ENCODE data around the gene PDZK1IP1.
"Not testable (repeated sequence)": the region's sequence is repeated elsewhere in the genome, so short reads cannot be mapped to it uniquely, and the experiment has no call there.

PDZK1IP1 gene

GRCh38 chr1:47194311-47194710, 4.5 kb upstream of the PDZK1IP1 start:
- H3K9me3 ChIP-seq (ENCODE audit: low read depth, low read length): no peaks in the 10 kb centered on the region
- TF ChIP-seq EZH2 (IDR thresholded peaks at IDR 0.05) (no peak), POLR2AphosphoS5 (IDR thresholded peaks at IDR 0.05; ENCODE audit: borderline replicate concordance, low read depth, low read length) (no peak), FOXP2 (optimal IDR thresholded peaks at IDR 0.05; ENCODE audit: control extremely low read depth, extremely low read length, insufficient read depth) (no peak)
- H3K9ac ChIP-seq (ENCODE audit: insufficient read length): no peak overlapping the region
- no peaks in the 10 kb centered on the region for H3K36me3 ChIP-seq (ENCODE audit: insufficient read depth, low read length)
- H3K27ac ChIP-seq: no peak overlapping the region
- no peak overlapping the region for H3K4me3 ChIP-seq
- DNase-seq (ENCODE audit: low read depth, low spot score): no peak

- not testable (repeated sequence) for H3K9me3 ChIP-seq (ENCODE audit: low read depth, low read length); DNase-seq (ENCODE audit: low read depth, low spot score); H3K36me3 ChIP-seq (ENCODE audit: insufficient read depth, low read length); H3K27ac ChIP-seq; H3K9ac ChIP-seq (ENCODE audit: insufficient read length); H3K4me3 ChIP-seq
Observed at GRCh38 chr1:47193496-47193895, 3.7 kb upstream of the PDZK1IP1 start.

GRCh38 chr1:47192458-47193384, 2.9 kb upstream of the PDZK1IP1 start:
- Histone ChIP-seq H3K4me3 (no peak overlapping the region), H3K9me3 (ENCODE audit: low read depth, low read length) (no peaks in the 10 kb centered on the region), H3K27ac (no peak overlapping the region), H3K36me3 (ENCODE audit: insufficient read depth, low read length) (no peaks in the 10 kb centered on the region), H3K9ac (ENCODE audit: insufficient read length) (no peak overlapping the region)
- DNase-seq (ENCODE audit: low read depth, low spot score): no peak
- TF ChIP-seq POLR2AphosphoS5 (IDR thresholded peaks at IDR 0.05; ENCODE audit: borderline replicate concordance, low read depth, low read length) (no peak), FOXP2 (optimal IDR thresholded peaks at IDR 0.05; ENCODE audit: control extremely low read depth, extremely low read length, insufficient read depth) (no peak), EZH2 (IDR thresholded peaks at IDR 0.05) (no peak)

GRCh38 chr1:47191940-47192457, 2.2 kb upstream of the PDZK1IP1 start:
- no peak overlapping the region for H3K4me3 ChIP-seq
- no peak overlapping the region for H3K27ac ChIP-seq
- TF ChIP-seq POLR2AphosphoS5 (IDR thresholded peaks at IDR 0.05; ENCODE audit: borderline replicate concordance, low read depth, low read length): no peak
- TF ChIP-seq EZH2 (IDR thresholded peaks at IDR 0.05): no peak
- no peak for TF ChIP-seq FOXP2 (optimal IDR thresholded peaks at IDR 0.05; ENCODE audit: control extremely low read depth, extremely low read length, insufficient read depth)
- no peaks in the 10 kb centered on the region for H3K9me3 ChIP-seq (ENCODE audit: low read depth, low read length)
- no peak for DNase-seq (ENCODE audit: low read depth, low spot score)
- H3K36me3 ChIP-seq (ENCODE audit: insufficient read depth, low read length): no peaks in the 10 kb centered on the region
- H3K9ac ChIP-seq (ENCODE audit: insufficient read length): no peak overlapping the region

GRCh38 chr1:47190857-47191256, 1.0 kb upstream of the PDZK1IP1 start:
- DNase-seq (ENCODE audit: low read depth, low spot score): no peak
- no peak overlapping the region for H3K9ac ChIP-seq (ENCODE audit: insufficient read length)
- no peak overlapping the region for H3K27ac ChIP-seq
- TF ChIP-seq EZH2 (IDR thresholded peaks at IDR 0.05) (no peak), FOXP2 (optimal IDR thresholded peaks at IDR 0.05; ENCODE audit: control extremely low read depth, extremely low read length, insufficient read depth) (no peak), POLR2AphosphoS5 (IDR thresholded peaks at IDR 0.05; ENCODE audit: borderline replicate concordance, low read depth, low read length) (no peak)
- H3K4me3 ChIP-seq: no peak overlapping the region
- no peaks in the 10 kb centered on the region for H3K36me3 ChIP-seq (ENCODE audit: insufficient read depth, low read length)
- H3K9me3 ChIP-seq (ENCODE audit: low read depth, low read length): no peaks in the 10 kb centered on the region

GRCh38 chr1:47190509-47190855, 646 bp upstream of the PDZK1IP1 start:
- no peak overlapping the region for H3K9ac ChIP-seq (ENCODE audit: insufficient read length)
- TF ChIP-seq FOXP2 (optimal IDR thresholded peaks at IDR 0.05; ENCODE audit: control extremely low read depth, extremely low read length, insufficient read depth): no peak
- no peak for TF ChIP-seq EZH2 (IDR thresholded peaks at IDR 0.05)
- TF ChIP-seq POLR2AphosphoS5 (IDR thresholded peaks at IDR 0.05; ENCODE audit: borderline replicate concordance, low read depth, low read length): no peak
- no peaks in the 10 kb centered on the region for H3K9me3 ChIP-seq (ENCODE audit: low read depth, low read length)
- no peaks in the 10 kb centered on the region for H3K36me3 ChIP-seq (ENCODE audit: insufficient read depth, low read length)
- DNase-seq (ENCODE audit: low read depth, low spot score): no peak
- no peak overlapping the region for H3K27ac ChIP-seq
- no peak overlapping the region for H3K4me3 ChIP-seq

- Histone ChIP-seq H3K27ac (no peak overlapping the region), H3K4me3 (no peak overlapping the region), H3K9ac (ENCODE audit: insufficient read length) (no peak overlapping the region), H3K36me3 (ENCODE audit: insufficient read depth, low read length) (no peaks in the 10 kb centered on the region), H3K9me3 (ENCODE audit: low read depth, low read length) (no peaks in the 10 kb centered on the region)
- DNase-seq (ENCODE audit: low read depth, low spot score): no peak
- TF ChIP-seq EZH2 (IDR thresholded peaks at IDR 0.05): no peak
- no peak for TF ChIP-seq FOXP2 (optimal IDR thresholded peaks at IDR 0.05; ENCODE audit: control extremely low read depth, extremely low read length, insufficient read depth)
- no peak for TF ChIP-seq POLR2AphosphoS5 (IDR thresholded peaks at IDR 0.05; ENCODE audit: borderline replicate concordance, low read depth, low read length)
Observed at GRCh38 chr1:47188791-47189785, 748 bp downstream of the PDZK1IP1 start.

- no peaks in the 10 kb centered on the region for H3K36me3 ChIP-seq (ENCODE audit: insufficient read depth, low read length)
Observed at GRCh38 chr1:47187926-47188250, 1.9 kb downstream of the PDZK1IP1 start.

More at GRCh38 chr1:47187926-47188250, 1.9 kb downstream of the PDZK1IP1 start:
- no peak for TF ChIP-seq POLR2AphosphoS5 (IDR thresholded peaks at IDR 0.05; ENCODE audit: borderline replicate concordance, low read depth, low read length)
- no peak for TF ChIP-seq FOXP2 (optimal IDR thresholded peaks at IDR 0.05; ENCODE audit: control extremely low read depth, extremely low read length, insufficient read depth)
- no peak for TF ChIP-seq EZH2 (IDR thresholded peaks at IDR 0.05)
- H3K4me3 ChIP-seq: no peak overlapping the region
- H3K27ac ChIP-seq: no peak overlapping the region
- DNase-seq (ENCODE audit: low read depth, low spot score): no peak
- H3K9me3 ChIP-seq (ENCODE audit: low read depth, low read length): no peaks in the 10 kb centered on the region
- H3K9ac ChIP-seq (ENCODE audit: insufficient read length): no peak overlapping the region
